ENCODE measurements around the gene SNX15. TPM values are rescaled to one million over a fixed set of nuclear protein-coding genes. Genes with fewer than 3 reads are reported as not detected.

SNX15 gene
- total and polyA plus RNA-seq, 12 donors: 16.4 to 35.9 (median 22.5) TPM

GRCh38 chr11:65058419-65059054 is 31.3 kb downstream of the SNX15 start, which contains the start of gene NAALADL1:
TSS of gene NAALADL1 (minus strand) at chr11:65058553. CDS start at chr11:65058521, 32 bp downstream.
- DNase-seq: no peak

GRCh38 chr11:65059523-65059922 is 32.3 kb downstream of the SNX15 start:
- Histone ChIP-seq H3K27me3 (no peaks in the 10 kb centered on the region), H3K27ac (no peak overlapping the region), H3K4me1 (replicated peaks in 1 of 2) (no peaks in the 10 kb centered on the region), H3K4me3 (no peak overlapping the region), H3K9me3 (replicated peaks in 1 of 3) (no peaks in the 10 kb centered on the region), H3K36me3 (replicated peaks in 1 of 2) (no peaks in the 10 kb centered on the region)
- no peak for DNase-seq
- TF ChIP-seq, protein P1, sequence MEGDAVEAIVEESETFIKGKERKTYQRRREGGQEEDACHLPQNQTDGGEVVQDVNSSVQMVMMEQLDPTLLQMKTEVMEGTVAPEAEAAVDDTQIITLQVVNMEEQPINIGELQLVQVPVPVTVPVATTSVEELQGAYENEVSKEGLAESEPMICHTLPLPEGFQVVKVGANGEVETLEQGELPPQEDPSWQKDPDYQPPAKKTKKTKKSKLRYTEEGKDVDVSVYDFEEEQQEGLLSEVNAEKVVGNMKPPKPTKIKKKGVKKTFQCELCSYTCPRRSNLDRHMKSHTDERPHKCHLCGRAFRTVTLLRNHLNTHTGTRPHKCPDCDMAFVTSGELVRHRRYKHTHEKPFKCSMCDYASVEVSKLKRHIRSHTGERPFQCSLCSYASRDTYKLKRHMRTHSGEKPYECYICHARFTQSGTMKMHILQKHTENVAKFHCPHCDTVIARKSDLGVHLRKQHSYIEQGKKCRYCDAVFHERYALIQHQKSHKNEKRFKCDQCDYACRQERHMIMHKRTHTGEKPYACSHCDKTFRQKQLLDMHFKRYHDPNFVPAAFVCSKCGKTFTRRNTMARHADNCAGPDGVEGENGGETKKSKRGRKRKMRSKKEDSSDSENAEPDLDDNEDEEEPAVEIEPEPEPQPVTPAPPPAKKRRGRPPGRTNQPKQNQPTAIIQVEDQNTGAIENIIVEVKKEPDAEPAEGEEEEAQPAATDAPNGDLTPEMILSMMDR (IDR thresholded peaks at IDR 0.05): no peak
- TF ChIP-seq POLR2A (IDR thresholded peaks at IDR 0.05): no peak
- 65 to 76% (median 69%) methylated on average over 3 of the region's 3 CpGs for WGBS, 4 donors
- intact Hi-C loops (cut with DNase I): no loop called here

More at GRCh38 chr11:65058419-65059054, 31.3 kb downstream of the SNX15 start, which contains the start of gene NAALADL1:
- Histone ChIP-seq H3K27ac (no peak within 1 kb of the TSS), H3K36me3 (replicated peaks in 1 of 2) (no peaks in the 10 kb centered on the region), H3K4me3 (no peak within 1 kb of the TSS), H3K9me3 (replicated peaks in 1 of 3) (no peaks in the 10 kb centered on the region), H3K27me3 (no peaks in the 10 kb centered on the region), H3K4me1 (replicated peaks in 1 of 2) (no peaks in the 10 kb centered on the region)
- no peak for TF ChIP-seq POLR2A (IDR thresholded peaks at IDR 0.05)
- TF ChIP-seq, protein P1 (IDR thresholded peaks at IDR 0.05): no peak
- 57 to 81% (median 79%) methylated on average over 1 to 8 of the region's 8 CpGs for WGBS, 4 donors
- intact Hi-C loops (cut with DNase I): no loop called here

DNA sequence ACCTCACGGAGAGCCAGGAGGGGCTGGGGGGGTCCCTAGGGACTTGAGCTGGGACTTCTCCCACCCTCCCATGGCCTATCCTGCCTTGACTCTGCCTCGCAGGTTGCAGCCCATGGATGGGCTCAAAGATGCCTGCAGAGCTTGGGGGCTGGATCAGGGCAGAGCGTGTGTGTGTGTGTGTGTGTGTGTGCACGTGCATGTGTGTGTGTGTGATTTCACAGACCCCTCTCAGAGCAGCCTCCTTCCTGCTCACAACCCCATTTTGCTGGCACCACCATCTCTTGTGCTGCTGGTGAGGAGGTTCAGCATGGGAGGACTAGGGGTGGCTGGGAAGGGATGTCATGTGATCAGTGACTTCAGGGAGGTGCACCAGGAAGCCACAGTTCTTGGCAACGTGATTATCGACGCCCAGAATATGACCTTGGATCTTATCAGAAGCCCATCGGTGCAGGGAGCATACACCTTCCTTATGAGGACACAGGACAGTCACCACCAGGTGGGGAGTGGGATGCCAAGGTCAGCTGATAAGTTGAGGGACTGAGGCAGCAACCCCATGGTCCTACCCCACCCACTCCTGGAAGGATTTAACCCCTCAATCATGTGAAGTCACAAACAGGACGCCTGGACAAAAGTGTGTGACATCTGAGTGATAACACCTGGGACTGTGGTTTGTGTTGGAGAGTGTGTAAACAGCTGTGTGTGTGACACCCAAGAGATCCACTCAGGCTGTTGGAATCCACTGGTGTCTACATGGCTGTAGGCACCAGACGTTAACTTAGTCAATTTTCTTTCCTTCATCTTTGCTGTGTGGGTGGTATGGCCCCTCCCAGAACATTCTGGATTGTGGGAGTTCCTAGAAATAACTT is 33.0 kb downstream of the SNX15 start:
- intact Hi-C loops (cut with DNase I): no loop called here
- 41 to 60% (median 49%) methylated on average over 5 to 10 of the region's 10 CpGs for WGBS, 4 donors

More for the DNA sequence above, 33.0 kb downstream of the SNX15 start:
- Histone ChIP-seq H3K4me1 (replicated peaks in 1 of 2) (no peaks in the 10 kb centered on the region), H3K27ac (no peak overlapping the region), H3K36me3 (replicated peaks in 1 of 2) (no peaks in the 10 kb centered on the region), H3K27me3 (no peaks in the 10 kb centered on the region), H3K9me3 (replicated peaks in 1 of 3) (no peaks in the 10 kb centered on the region), H3K4me3 (no peak overlapping the region)
- TF ChIP-seq, protein P1 (IDR thresholded peaks at IDR 0.05): no peak
- no peak for TF ChIP-seq POLR2A (IDR thresholded peaks at IDR 0.05)
- DNase-seq: no peak

Data from adrenal gland (tissue), 12 donors.